HG03575 (cell line): ENCODE data around the gene ABHD15.

Source experiments
- ATAC-seq: cut with Tn5 transposase; IDR thresholded peaks from one replicate; pipeline ENCODE4 v1.9.1; 2021; ENCODE audit not compliant: unreplicated experiment, insufficient number of reproducible peaks, low FRiP score; ENCODE audit errors: extremely low read depth

Gene ABHD15

GRCh38 chr17:29584452-29585079, 17.7 kb upstream of the ABHD15 start:
- no peak for ATAC-seq

- ATAC-seq, result no peak
Measured at GRCh38 chr17:29583324-29584248, 16.7 kb upstream of the ABHD15 start.

- ATAC-seq, result no peak
Measured at GRCh38 chr17:29582772-29583171, 15.9 kb upstream of the ABHD15 start.

- no peak for ATAC-seq
Measured at GRCh38 chr17:29582254-29582765, 15.5 kb upstream of the ABHD15 start.

GRCh38 chr17:29581583-29582253, 14.9 kb upstream of the ABHD15 start:
- no peak for ATAC-seq

GRCh38 chr17:29579866-29580771, 13.3 kb upstream of the ABHD15 start:
- no peak for ATAC-seq

- ATAC-seq, result no peak
Measured at GRCh38 chr17:29578626-29579485, 12.0 kb upstream of the ABHD15 start.

- no peak for ATAC-seq
Measured at GRCh38 chr17:29577385-29578211, 10.8 kb upstream of the ABHD15 start.

- ATAC-seq, result no peak
Measured at GRCh38 chr17:29577001-29577370, 10.1 kb upstream of the ABHD15 start.

- ATAC-seq, result no peak
Measured at GRCh38 chr17:29576214-29577000, 9.6 kb upstream of the ABHD15 start.

GRCh38 chr17:29575511-29576213, 8.8 kb upstream of the ABHD15 start:
- no peak for ATAC-seq

- ATAC-seq, result no peak
Measured at GRCh38 chr17:29574732-29575510, 8.1 kb upstream of the ABHD15 start.

GRCh38 chr17:29573871-29574731, 7.3 kb upstream of the ABHD15 start:
- ATAC-seq, result no peak

- ATAC-seq, result no peak
Measured at GRCh38 chr17:29573558-29573869, 6.7 kb upstream of the ABHD15 start.
